Stimulated activated memory B cell treated with anti-CD40 and anti-IgM and Interleukin-4, amounts not matched to agents 10 μg/mL and 1 μg/mL and 100 μg/mL, for 72 hours (primary cell): Measurements from ENCODE around the gene FAM98C.

ENCODE experiments used
- ATAC-seq: fragments of 150-1000 bp; cut with Tn5 transposase; 2 replicates; pipeline ENCODE4 v1.10.0; 2021
- H3K27ac Mint-ChIP-seq: one replicate; pipeline ENCODE4 v1.8.0; 2022; ENCODE audit warnings: mild to moderate bottlenecking, mixed read lengths
- H3K27me3 Mint-ChIP-seq: one replicate; pipeline ENCODE4 v1.8.0; 2022; ENCODE audit warnings: mixed read lengths
- H3K36me3 Mint-ChIP-seq: one replicate; pipeline ENCODE4 v1.8.0; 2022; ENCODE audit warnings: mixed read lengths
- H3K4me1 Mint-ChIP-seq: one replicate; pipeline ENCODE4 v1.8.0; 2022; ENCODE audit warnings: mixed read lengths
- H3K4me3 Mint-ChIP-seq: one replicate; pipeline ENCODE4 v1.8.0; 2022; ENCODE audit warnings: mild to moderate bottlenecking, moderate library complexity, mixed read lengths
- H3K9me3 Mint-ChIP-seq: one replicate; pipeline ENCODE4 v1.8.0; 2022; ENCODE audit warnings: mixed read lengths

FAM98C gene

DNA sequence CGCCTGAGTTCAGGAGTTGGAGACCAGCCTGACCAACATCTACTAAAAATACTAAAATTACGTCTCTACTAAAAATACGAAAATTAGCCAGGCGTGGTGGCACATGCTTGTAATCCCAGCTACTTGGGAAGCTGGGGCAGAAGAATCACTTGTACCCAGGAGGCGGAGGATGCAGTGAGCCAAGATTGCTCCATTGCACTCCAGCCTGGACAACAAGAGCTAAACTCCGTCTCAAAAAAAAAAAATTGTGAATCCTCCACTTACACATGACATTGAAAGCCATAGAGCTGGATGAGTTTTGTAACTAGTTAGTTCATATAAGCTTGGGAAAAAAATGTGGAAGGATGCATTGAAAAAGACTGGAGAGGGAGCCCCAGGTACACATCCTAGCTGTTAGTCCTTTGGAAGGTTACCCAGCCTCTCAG, 29.0 kb upstream of the FAM98C start:
- Mint-ChIP-seq H3K27ac (peak overlapping the region; percentile 96), H3K36me3 (peaks cover 20% of the 10 kb centered on the region), H3K4me3 (peak overlapping the region; percentile 94), H3K9me3 (no peaks in the 10 kb centered on the region), H3K4me1 (peaks cover 25% of the 10 kb centered on the region), H3K27me3 (no peaks in the 10 kb centered on the region)
- ATAC-seq: no peak

DNA sequence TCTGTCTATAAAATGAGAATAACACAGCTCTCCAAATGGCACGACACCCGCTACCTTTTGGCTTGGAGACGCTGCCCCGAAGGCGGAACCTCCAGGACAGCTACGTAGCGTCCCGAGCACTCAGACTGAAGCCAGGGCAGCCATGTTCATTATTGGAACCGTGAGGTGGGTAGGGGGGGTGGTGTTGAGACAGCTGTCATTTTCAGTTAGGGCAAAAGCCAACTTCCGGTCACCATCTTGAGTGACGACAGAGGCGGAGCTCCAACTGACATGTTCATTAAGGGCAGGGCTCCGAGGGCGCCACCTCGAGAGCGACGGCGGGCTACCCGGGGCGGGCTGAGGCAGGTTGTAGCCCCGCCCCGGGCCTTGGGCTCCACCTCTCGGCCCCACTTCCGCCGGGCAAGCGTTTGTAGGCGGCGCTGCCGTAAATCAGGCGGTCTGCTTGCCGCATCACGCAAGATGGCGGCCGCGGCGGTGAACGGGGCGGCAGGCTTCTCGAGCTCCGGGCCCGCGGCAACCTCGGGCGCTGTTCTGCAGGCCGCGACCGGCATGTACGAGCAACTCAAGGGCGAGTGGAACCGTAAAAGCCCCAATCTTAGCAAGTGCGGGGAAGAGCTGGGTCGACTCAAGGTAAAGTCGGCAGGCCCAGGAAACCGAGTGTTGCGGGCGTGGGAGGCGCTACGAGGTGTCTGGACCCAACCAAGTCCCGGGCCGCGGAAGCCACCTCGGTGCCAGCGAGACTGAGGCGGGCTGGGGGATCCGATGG, 28.4 kb upstream of the FAM98C start, which contains the start of gene PSMD8:
TSS of gene PSMD8 (plus strand) at position 240 of the 766 bp plus-strand sequence. CDS start at position 271, 31 bp downstream.
- Mint-ChIP-seq H3K4me1 (peaks cover 25% of the 10 kb centered on the region), H3K36me3 (peaks cover 26% of the 10 kb centered on the region), H3K4me3 (peak within 1 kb of the TSS; percentile 94), H3K9me3 (no peaks in the 10 kb centered on the region), H3K27me3 (no peaks in the 10 kb centered on the region), H3K27ac (peak within 1 kb of the TSS; percentile 96)
- peak; percentile 100 for ATAC-seq

DNA sequence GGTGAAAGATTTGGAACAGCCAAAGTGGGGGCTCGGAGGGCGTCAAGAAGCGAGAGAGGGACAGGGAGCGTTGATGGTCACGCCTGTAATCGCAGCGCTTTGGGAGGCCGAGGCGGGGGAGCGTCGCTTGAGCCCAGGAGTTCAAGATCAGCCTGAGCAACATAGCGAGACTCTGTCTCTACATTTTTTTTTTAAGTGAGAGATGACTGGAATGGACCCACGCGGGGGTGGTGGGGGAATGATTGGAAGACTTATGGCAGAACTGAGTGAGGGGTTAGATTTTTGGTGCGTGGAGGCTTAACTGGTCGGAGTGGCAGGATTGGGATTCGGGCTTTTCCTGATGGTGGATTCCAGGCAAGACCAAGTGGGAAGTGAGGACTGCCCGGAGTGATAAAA, 27.8 kb upstream of the FAM98C start:
- Mint-ChIP-seq H3K27ac (peak overlapping the region; percentile 96), H3K36me3 (peaks cover 32% of the 10 kb centered on the region), H3K4me1 (peaks cover 25% of the 10 kb centered on the region), H3K9me3 (no peaks in the 10 kb centered on the region), H3K27me3 (no peaks in the 10 kb centered on the region), H3K4me3 (peak overlapping the region; percentile 94)
- no peak for ATAC-seq

DNA sequence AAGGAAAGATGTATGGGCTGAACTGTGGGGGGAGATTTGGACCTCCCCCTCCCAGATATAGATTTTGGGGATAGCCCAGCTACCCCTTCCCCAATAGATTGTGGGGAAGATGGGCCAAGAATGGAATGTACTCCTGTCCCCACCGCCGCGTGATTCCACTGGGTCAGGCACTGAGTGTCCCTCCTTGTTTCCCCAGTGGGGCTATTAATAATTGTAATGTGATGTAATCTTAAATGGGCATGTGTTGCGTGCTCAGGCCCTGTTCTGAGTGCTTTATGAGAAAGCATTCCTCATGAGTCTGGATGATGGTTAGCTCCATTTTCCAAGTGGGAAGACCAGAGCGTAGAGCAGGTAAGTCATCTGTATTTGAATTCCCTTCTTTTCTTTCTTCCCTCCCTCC, 27.1 kb upstream of the FAM98C start:
- H3K4me1 Mint-ChIP-seq: peaks cover 25% of the 10 kb centered on the region
- no peaks in the 10 kb centered on the region for H3K27me3 Mint-ChIP-seq
- peak overlapping the region; percentile 96 for H3K27ac Mint-ChIP-seq
- H3K4me3 Mint-ChIP-seq: peak overlapping the region; percentile 94
- H3K36me3 Mint-ChIP-seq: peaks cover 38% of the 10 kb centered on the region
- ATAC-seq: no peak
- no peaks in the 10 kb centered on the region for H3K9me3 Mint-ChIP-seq

DNA sequence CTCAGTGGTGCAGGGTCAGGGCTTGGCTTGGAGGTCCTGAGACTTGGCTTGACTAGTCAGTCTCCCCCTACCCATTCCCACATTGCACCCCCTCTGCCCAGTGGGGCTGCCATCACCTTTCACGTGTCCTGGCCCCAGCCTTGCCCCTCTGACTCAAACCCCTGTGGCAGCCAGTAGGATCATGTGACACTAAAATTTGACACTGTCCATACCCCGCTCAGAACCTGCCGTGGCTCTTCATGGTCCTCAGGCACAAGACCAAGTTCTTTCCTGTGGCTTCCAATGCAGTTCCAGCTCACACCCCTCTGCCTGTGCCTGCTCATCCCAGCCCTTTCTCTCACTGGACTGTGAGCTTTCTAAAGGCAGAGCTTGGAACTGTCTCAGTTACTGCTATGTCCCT, 26.3 kb upstream of the FAM98C start:
- ATAC-seq: no peak
- Mint-ChIP-seq H3K27me3 (no peaks in the 10 kb centered on the region), H3K9me3 (no peaks in the 10 kb centered on the region), H3K4me3 (peak overlapping the region; percentile 45), H3K36me3 (peaks cover 47% of the 10 kb centered on the region), H3K4me1 (peaks cover 25% of the 10 kb centered on the region), H3K27ac (no peak overlapping the region)

DNA sequence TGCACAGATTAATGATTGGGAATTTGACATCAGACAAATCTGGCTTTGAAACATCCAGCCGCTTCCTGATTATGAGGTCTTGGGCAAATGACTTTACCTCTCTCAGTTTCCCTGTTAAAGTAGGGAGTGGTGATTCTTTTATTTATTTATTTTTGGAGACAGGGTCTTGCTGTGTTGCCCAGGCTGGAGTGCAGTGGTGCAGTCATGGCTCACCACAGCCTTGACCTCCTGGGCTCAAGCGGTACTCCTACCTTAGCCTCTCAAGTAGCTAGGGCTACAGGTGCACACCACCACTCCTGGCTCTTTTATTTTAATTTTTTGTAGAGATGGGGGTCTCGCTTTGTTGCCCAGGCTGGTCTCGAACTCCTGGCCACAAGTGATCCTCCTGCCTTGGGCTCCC, 25.8 kb upstream of the FAM98C start:
- Mint-ChIP-seq H3K9me3 (no peaks in the 10 kb centered on the region), H3K4me1 (peaks cover 25% of the 10 kb centered on the region), H3K4me3 (no peak overlapping the region), H3K27me3 (no peaks in the 10 kb centered on the region), H3K36me3 (peaks cover 51% of the 10 kb centered on the region), H3K27ac (no peak overlapping the region)
- ATAC-seq: no peak

DNA sequence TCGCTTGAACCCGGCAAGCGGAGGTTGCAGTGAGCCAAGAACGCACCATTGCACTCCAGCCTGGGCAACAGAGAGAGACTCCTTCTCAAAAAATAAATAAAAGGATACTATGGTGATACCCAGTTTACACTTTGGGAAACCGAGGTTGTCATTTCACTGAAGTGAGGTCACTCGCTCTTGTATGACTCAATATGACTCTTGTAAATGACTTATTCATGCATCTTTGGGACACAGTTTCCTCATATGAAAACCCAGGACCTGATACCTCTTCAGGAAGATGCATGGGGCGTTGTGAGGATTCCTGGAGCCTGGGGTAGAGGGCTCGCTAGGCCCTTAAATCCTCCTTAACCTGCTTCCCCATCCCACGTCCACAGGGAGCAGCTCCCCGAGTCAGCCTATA, 24.0 kb upstream of the FAM98C start:
- Mint-ChIP-seq H3K27ac (no peak overlapping the region), H3K9me3 (no peaks in the 10 kb centered on the region), H3K4me3 (no peak overlapping the region), H3K4me1 (peaks cover 25% of the 10 kb centered on the region), H3K36me3 (peaks cover 70% of the 10 kb centered on the region), H3K27me3 (peaks cover 12% of the 10 kb centered on the region)
- ATAC-seq: no peak

DNA sequence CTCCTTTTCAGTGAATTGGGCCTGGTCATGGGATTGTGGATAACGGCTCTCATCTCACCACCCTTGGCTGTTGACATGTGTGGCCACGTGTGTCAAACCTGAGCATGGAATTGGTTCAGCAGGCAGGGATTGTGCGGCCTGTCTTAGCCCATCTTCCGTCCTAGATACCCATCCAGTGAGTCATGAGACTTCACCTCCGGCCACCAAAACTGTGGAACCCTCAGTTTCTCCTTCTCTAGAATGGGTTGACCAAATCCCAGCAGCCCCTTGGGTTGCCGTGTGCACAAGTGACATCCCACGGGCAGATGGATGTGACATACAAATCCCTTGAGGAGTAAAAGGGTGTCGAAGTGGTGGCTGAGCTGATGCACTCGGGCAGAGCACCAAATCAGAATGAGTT, 21.8 kb upstream of the FAM98C start:
- Mint-ChIP-seq H3K4me1 (peaks cover 18% of the 10 kb centered on the region), H3K9me3 (no peaks in the 10 kb centered on the region), H3K27me3 (peaks cover 24% of the 10 kb centered on the region), H3K36me3 (peaks cover 76% of the 10 kb centered on the region), H3K27ac (no peak overlapping the region), H3K4me3 (no peak overlapping the region)
- no peak for ATAC-seq

DNA sequence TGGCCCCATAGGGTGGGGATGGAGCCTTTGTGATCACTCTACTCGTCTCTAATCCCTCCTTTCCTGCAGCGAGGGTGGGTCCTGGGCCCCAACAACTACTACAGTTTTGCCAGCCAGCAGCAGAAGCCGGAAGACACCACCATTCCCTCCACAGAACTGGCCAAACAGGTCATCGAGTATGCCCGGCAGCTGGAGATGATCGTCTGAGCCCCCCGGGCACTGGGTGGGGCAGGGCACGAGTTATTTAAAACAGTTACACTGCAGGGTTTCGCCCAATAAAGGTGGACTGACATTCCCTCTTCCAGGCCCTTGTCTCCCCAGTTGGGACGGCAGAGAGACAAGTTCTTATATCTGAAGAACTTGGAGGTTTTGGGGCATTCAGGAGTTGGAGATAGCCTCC, 19.7 kb upstream of the FAM98C start:
- H3K4me1 Mint-ChIP-seq: peaks cover 22% of the 10 kb centered on the region
- no peak overlapping the region for H3K27ac Mint-ChIP-seq
- no peaks in the 10 kb centered on the region for H3K9me3 Mint-ChIP-seq
- peaks cover 67% of the 10 kb centered on the region for H3K36me3 Mint-ChIP-seq
- no peak overlapping the region for H3K4me3 Mint-ChIP-seq
- H3K27me3 Mint-ChIP-seq: peaks cover 37% of the 10 kb centered on the region
- no peak for ATAC-seq

DNA sequence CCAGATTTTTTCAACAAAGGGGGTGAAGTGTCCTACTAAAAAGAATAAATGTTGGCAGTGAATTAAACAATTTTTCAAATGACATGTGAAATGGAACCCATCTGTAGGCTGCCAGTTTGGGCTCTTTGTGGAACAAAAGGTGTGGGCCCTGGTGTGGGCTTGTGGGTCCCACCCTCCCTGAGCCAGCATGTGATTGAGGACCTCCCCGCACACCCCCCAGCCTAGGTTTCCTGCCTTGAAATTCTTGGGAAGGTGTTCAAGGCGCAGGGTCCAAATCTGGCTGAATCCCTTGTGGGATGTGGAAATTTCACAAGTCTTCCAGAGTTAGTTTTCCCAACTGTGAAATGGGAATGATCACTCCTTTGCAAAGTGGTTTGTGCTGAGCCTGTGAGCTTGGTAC, 19.1 kb upstream of the FAM98C start:
- Mint-ChIP-seq H3K4me3 (no peak overlapping the region), H3K27me3 (peaks cover 40% of the 10 kb centered on the region), H3K9me3 (no peaks in the 10 kb centered on the region), H3K4me1 (peaks cover 24% of the 10 kb centered on the region), H3K27ac (no peak overlapping the region), H3K36me3 (peaks cover 67% of the 10 kb centered on the region)
- ATAC-seq: no peak

DNA sequence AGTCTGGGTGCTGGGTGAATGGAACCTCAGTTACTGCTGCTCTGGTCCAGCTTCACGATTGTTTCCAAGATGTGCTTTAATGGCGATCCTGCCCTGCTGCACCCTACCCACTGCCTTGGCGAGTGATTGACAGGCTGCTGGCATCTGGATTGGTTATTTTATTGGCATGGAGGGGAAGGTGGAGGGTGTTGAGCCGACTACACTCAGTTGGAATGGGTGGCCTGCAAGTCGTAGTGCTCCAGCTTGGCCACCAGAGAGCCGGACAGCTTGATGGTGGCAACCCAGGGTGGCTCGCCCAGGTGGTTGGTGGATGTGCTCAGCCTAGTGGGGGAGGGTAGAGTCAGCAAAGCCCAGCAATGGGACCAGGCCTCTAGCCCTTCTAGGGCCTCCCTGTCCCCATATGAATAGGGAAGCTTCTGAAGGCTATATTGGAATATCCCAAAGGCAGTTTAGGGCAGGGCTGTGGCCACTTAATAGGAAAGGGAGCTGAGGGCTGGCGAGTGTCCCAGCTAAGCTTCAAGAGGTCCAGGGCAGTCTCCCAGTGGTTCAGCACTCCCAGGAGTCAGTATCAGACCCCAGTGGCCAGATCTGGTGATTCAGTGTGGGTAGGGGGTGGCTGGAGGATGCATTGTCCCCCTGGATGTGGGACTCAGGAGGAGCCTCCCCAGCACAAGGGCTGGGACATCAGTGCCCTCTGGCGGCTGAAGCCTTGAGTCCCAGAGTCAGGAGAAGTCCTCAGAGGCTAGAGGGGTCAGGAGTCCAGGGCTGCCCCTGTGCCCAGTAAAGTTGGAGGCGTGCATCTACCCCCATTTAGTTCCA, 18.5 kb upstream of the FAM98C start:
- H3K9me3 Mint-ChIP-seq: no peaks in the 10 kb centered on the region
- peaks cover 42% of the 10 kb centered on the region for H3K27me3 Mint-ChIP-seq
- ATAC-seq: no peak
- H3K4me3 Mint-ChIP-seq: no peak overlapping the region
- peaks cover 24% of the 10 kb centered on the region for H3K4me1 Mint-ChIP-seq
- H3K36me3 Mint-ChIP-seq: peaks cover 61% of the 10 kb centered on the region
- no peak overlapping the region for H3K27ac Mint-ChIP-seq

DNA sequence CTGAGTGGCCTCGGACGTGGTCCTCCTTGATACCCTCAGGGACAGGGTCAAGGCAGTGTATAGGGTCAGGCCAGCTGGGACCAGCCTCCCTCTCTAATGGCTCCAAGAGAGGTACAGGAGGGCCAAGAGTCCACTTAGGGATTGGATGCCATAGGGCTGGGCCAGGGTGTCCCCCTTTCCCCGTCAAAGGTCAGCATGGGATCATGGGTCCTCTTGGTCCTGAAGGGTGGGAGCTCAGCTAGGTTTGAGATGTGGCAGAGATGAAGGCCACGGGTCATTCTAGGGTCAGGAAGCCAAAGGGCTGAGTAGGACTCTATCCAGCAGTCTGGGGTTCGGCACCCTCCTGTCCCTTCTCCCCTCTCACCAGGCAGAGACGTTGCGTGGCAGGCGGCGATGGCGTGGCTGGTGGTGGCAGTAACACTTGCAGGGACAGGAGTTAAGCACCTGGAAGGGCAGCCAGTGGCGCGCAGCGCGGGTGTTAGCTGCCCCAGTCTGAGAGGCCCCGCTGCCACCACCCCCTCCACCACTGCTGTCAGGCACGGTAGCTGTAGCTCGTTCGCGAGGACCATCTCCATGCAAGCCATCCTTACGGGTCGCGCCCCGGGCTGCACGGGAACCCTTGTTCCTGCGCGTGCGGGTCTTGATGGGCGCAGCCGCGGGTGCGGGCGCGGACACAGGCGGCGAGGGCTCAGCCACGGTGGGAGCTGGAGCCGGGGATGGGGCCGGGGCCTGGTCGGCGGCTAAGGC, 17.7 kb upstream of the FAM98C start:
- no peak overlapping the region for H3K27ac Mint-ChIP-seq
- H3K27me3 Mint-ChIP-seq: peaks cover 50% of the 10 kb centered on the region
- no peak overlapping the region for H3K4me3 Mint-ChIP-seq
- no peak for ATAC-seq
- H3K36me3 Mint-ChIP-seq: peaks cover 53% of the 10 kb centered on the region
- no peaks in the 10 kb centered on the region for H3K9me3 Mint-ChIP-seq
- H3K4me1 Mint-ChIP-seq: peaks cover 24% of the 10 kb centered on the region

DNA sequence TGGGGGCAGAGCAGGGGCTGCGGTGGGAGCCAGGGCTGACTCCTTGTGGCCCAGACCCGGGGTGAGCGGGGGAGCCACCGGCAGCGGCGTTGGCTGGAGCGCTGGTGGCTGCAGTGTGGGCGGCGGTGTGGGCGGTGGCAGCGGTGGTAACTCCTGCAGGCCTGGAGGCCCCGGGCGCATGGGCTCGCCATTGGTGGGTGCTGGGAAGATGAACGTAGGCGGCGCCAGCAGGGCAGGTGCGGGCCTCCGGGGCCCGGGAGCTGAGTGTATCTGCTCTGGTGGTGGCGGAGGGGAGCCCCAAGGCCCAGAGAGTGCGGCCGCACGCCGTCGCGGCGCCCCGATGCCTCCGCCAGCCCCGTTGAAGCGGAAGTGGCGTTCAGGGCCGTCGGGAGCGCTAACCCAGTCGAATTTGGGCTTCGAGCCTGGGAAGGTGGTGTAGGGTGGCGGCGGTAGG, 17.1 kb upstream of the FAM98C start:
- Mint-ChIP-seq H3K36me3 (peaks cover 47% of the 10 kb centered on the region), H3K4me1 (peaks cover 24% of the 10 kb centered on the region), H3K9me3 (no peaks in the 10 kb centered on the region), H3K4me3 (no peak overlapping the region), H3K27ac (no peak overlapping the region), H3K27me3 (peaks cover 56% of the 10 kb centered on the region)
- ATAC-seq: no peak

DNA sequence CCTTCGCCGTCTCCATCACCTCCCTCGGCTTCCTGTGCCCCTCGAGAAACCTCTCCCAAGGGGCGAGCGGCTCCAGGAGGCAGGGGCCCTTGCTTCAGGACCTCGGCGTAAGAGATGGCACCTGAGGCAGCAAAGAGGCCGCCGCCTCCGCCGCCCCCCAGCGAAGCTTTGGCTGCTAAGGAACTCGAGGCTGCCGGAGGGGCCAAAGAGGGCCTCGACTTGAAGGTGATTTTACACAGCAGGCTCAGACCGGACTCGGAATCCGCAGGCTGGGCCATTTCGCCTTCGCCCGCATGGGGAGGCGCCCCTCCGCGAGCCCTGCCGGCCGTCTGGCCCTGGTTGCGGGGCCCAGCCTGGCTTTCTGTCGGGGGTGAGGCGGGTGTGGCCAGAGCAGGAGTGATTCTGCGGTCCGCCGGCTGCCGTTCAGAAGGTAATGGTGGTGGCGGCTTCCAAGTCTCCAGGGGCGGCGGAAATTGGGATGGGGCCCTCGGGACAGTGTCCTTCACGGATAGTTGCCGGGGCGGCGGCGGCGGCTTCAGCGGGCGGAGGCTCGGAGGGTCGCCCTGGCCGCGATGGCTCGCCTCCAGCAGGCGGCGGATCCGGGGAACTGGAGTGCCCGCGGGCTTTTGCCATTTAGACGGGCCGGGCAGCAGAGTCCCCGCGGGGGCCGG, 16.5 kb upstream of the FAM98C start:
- Mint-ChIP-seq H3K4me3 (peak overlapping the region; percentile 14), H3K27me3 (peaks cover 61% of the 10 kb centered on the region), H3K36me3 (peaks cover 41% of the 10 kb centered on the region), H3K9me3 (no peaks in the 10 kb centered on the region), H3K4me1 (peaks cover 24% of the 10 kb centered on the region), H3K27ac (no peak overlapping the region)
- no peak for ATAC-seq
